ENCODE data around the gene TRAF5. TPM values are rescaled to one million over a fixed set of nuclear protein-coding genes. Genes with fewer than 3 reads are reported as not detected.
"Not testable (repeated sequence)": the region's sequence is repeated elsewhere in the genome, so short reads cannot be mapped to it uniquely, and the experiment has no call there.

TRAF5 gene
- total RNA-seq, 1 experiment from 2014 or later, result 15.2 TPM

DNA sequence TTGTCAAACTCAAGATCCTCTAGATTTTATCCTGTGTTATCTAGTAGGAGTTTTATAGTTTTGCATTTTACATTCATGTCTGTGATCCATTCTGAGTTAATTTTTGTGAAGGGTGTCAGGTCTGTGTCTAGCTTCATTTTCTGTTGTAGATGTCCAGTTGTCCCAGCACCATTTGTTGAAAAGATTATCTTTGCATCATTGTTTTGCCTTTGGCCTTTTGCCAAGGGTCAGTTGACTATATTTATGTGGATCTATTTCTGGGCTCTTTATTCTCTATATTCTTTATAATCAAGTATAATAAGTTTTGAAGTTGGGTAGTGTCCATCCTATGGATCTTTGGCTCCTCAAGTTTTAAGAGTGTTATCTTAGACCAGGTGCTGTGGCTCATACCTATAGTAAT, 21.9 kb downstream of the TRAF5 start:
- H3K27ac ChIP-seq, result no peak overlapping the region
- no peak for DNase-seq
- 0 out of 2 replicates have a peak, but pooled peaks cover 2% of the 10 kb centered on the region for H3K36me3 ChIP-seq
- H3K4me3 ChIP-seq, result no peak overlapping the region
- no peaks in the 10 kb centered on the region for H3K27me3 ChIP-seq
- H3K9me3 ChIP-seq (replicated peaks), result peaks cover 3% of the 10 kb centered on the region; the same call in 1 of the 2 replicates
- H3K4me1 ChIP-seq, result peaks cover 5% of the 10 kb centered on the region

GRCh38 chr1:211349741-211350140, 23.1 kb downstream of the TRAF5 start:
- no peak overlapping the region for H3K4me3 ChIP-seq
- H3K4me1 ChIP-seq, result peaks cover 5% of the 10 kb centered on the region
- H3K36me3 ChIP-seq, result 0 out of 2 replicates have a peak, but pooled peaks cover 3% of the 10 kb centered on the region
- no peak overlapping the region for H3K27ac ChIP-seq
- peaks cover 3% of the 10 kb centered on the region; the same call in 1 of the 2 replicates for H3K9me3 ChIP-seq (replicated peaks)
- no peak for DNase-seq
- H3K27me3 ChIP-seq, result no peaks in the 10 kb centered on the region

DNA sequence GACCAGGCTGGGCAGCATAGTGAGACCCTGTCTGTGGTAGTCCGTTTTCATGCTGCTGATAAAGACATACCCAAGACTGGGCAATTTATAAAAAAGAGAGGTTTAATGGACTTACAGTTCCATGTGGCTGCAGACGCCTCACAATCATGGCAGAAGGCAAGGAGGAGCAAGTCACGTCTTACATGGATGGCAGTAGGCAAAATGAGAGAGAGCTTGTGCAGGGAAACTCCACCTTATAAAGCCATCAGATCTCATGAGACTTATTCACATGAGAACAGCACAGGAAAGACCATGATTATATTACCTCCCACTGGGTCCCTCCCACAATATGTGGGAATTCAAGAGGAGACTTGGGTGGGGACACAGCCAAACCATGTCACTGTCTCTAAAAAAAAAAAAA, 25.4 kb downstream of the TRAF5 start:
- not testable (repeated sequence) for H3K4me1 ChIP-seq; H3K36me3 ChIP-seq; H3K4me3 ChIP-seq; H3K27ac ChIP-seq; H3K27me3 ChIP-seq; DNase-seq; H3K9me3 ChIP-seq (replicated peaks)

DNA sequence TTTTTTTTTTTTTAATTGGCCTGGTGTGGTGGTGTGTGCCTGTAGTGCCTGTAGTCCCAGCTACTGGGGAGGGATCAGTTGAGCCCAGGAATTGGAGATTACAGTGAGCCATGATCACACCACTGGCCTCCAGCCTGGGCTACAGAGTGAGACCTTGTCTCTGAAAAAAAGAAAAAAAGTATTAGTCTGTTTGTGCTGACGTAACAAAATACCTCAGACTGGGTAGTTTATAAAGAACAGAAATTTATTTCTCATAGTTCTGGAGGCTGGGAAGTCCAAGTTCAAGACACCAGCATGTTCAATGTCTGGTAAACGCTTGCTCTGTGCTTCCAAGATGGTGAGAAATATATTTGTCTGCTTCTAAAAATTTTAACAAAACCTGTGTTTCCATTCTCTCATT, 25.8 kb downstream of the TRAF5 start:
- Histone ChIP-seq H3K9me3 (replicated peaks) (peaks cover 3% of the 10 kb centered on the region; the same call in 1 of the 2 replicates), H3K4me1 (no peaks in the 10 kb centered on the region), H3K27ac (no peak overlapping the region), H3K36me3 (0 out of 2 replicates have a peak, but pooled peaks cover 3% of the 10 kb centered on the region), H3K27me3 (no peaks in the 10 kb centered on the region), H3K4me3 (no peak overlapping the region)
- DNase-seq, result no peak

GRCh38 chr1:211352985-211353515, 26.4 kb downstream of the TRAF5 start:
- H3K27me3 ChIP-seq, result no peaks in the 10 kb centered on the region
- 0 out of 2 replicates have a peak, but pooled peaks cover 3% of the 10 kb centered on the region for H3K36me3 ChIP-seq
- no peak overlapping the region for H3K27ac ChIP-seq

DNA sequence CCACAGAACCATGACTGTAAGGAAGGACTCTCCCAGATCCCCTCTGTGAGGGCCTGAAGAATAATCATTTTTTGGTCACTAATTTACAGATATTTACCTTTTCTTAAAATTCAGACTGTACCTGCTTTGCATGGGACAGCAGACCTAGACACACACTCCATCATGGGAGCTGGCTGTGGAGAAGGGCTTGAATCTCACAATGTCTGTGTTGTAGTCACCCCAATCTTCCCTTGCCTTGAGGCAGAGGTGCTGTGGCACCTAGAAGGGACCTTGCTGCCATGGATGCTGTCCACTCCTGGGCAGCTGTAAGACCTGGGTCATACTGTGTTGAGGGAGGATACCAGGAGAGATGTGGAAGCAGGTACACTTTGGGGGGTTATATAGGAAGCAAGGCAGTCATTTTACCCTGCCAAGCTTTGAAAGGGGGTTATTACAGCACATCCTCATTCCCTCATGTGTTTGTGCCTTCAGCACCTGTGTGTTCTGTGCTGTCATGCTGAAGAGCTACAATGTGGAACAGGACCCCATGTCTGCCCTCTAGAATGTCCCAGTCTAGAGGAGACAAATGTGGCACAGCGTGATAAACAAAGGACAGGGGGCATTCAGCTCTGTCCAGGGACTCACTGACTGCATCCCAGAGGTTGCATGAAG, 27.1 kb downstream of the TRAF5 start:
- DNase-seq, result no peak
- no peak overlapping the region for H3K4me3 ChIP-seq
- no peaks in the 10 kb centered on the region for H3K27me3 ChIP-seq
- no peak overlapping the region for H3K27ac ChIP-seq
- H3K36me3 ChIP-seq, result 0 out of 2 replicates have a peak, but pooled peaks cover 3% of the 10 kb centered on the region
- no peaks in the 10 kb centered on the region for H3K4me1 ChIP-seq
- H3K9me3 ChIP-seq (replicated peaks), result peaks cover 3% of the 10 kb centered on the region; the same call in 1 of the 2 replicates

More at GRCh38 chr1:211352985-211353515, 26.4 kb downstream of the TRAF5 start:
- Histone ChIP-seq H3K9me3 (replicated peaks) (peaks cover 3% of the 10 kb centered on the region; the same call in 1 of the 2 replicates), H3K4me1 (no peaks in the 10 kb centered on the region), H3K4me3 (no peak overlapping the region)
- DNase-seq, result peak; percentile 43 to 70

GRCh38 chr1:211355873-211356272, 29.2 kb downstream of the TRAF5 start:
- Histone ChIP-seq H3K36me3 (0 out of 2 replicates have a peak, but pooled peaks cover 3% of the 10 kb centered on the region), H3K27me3 (no peaks in the 10 kb centered on the region), H3K4me3 (no peak overlapping the region), H3K27ac (no peak overlapping the region), H3K4me1 (no peaks in the 10 kb centered on the region), H3K9me3 (replicated peaks) (peaks cover 3% of the 10 kb centered on the region; the same call in 1 of the 2 replicates)
- DNase-seq, result no peak

GRCh38 chr1:211356723-211357407, 30.2 kb downstream of the TRAF5 start:
- DNase-seq, result no peak
- Histone ChIP-seq H3K36me3 (peaks cover 6% of the 10 kb centered on the region; the same call in 1 of the 2 replicates), H3K9me3 (replicated peaks) (peaks cover 3% of the 10 kb centered on the region; the same call in 1 of the 2 replicates), H3K4me3 (no peak overlapping the region), H3K27me3 (no peaks in the 10 kb centered on the region), H3K4me1 (no peaks in the 10 kb centered on the region), H3K27ac (no peak overlapping the region)

- Histone ChIP-seq H3K36me3 (peaks cover 5% of the 10 kb centered on the region), H3K27me3 (no peaks in the 10 kb centered on the region), H3K9me3 (replicated peaks) (no peaks in the 10 kb centered on the region), H3K4me1 (no peaks in the 10 kb centered on the region), H3K27ac (no peak overlapping the region), H3K4me3 (no peak overlapping the region)
- no peak for DNase-seq
These were observed 32.1 kb downstream of the TRAF5 start for GRCh38 chr1:211358685-211359084.

- Histone ChIP-seq H3K4me3 (no peak overlapping the region), H3K27ac (no peak overlapping the region), H3K36me3 (peaks cover 5% of the 10 kb centered on the region), H3K9me3 (replicated peaks) (no peaks in the 10 kb centered on the region), H3K4me1 (no peaks in the 10 kb centered on the region), H3K27me3 (no peaks in the 10 kb centered on the region)
- DNase-seq, result no peak
These were observed 33.2 kb downstream of the TRAF5 start for GRCh38 chr1:211359876-211360275.

DNA sequence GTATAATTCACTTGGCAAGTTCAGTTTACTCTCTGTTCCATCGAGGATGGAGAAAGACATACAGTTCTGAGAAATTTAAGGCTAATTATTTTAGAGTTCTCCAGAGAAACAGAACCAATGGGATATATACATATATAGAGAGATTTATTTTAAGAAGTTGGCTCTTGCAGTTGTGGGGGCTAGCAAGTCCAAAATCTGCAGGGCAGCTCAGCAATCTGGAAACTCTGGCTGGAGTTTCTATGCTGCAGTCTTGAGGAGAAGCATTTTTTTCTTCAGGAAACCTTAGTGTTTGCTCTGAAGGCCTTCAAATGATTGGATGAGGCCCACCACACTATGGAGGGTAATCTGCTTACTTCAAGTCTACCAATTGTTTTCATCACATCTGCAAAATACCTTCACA, 34.6 kb downstream of the TRAF5 start:
- Histone ChIP-seq H3K9me3 (replicated peaks) (no peaks in the 10 kb centered on the region), H3K4me3 (no peak overlapping the region), H3K27me3 (no peaks in the 10 kb centered on the region), H3K36me3 (peaks cover 5% of the 10 kb centered on the region), H3K4me1 (no peaks in the 10 kb centered on the region), H3K27ac (no peak overlapping the region)
- DNase-seq, result no peak

GRCh38 chr1:211369640-211370039, 43.0 kb downstream of the TRAF5 start:
- peaks cover 4% of the 10 kb centered on the region; the same call in 1 of the 2 replicates for H3K4me1 ChIP-seq
- DNase-seq, result no peak
- no peak overlapping the region for H3K27ac ChIP-seq
- no peaks in the 10 kb centered on the region for H3K27me3 ChIP-seq
- no peaks in the 10 kb centered on the region for H3K36me3 ChIP-seq
- H3K4me3 ChIP-seq, result no peak overlapping the region
- H3K9me3 ChIP-seq (replicated peaks), result no peaks in the 10 kb centered on the region

DNA sequence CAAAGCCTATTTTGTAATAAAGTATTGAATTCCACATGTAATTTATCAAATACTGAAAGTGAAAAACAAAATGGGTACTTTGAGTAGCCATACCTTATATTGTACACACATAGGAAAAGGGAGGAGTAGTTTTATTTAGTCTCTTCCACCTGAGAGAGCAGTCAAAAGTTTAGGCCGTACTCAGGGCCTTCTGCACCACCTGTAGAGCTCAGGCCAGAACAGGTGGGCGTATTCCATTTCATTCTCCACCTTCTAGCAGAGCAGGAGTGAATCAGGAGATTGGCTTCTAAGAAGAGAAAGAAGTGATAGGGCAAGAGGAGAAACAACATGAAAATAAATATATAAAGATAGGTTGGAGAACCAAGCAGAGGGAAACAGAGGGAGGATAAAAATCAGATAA, 44.0 kb downstream of the TRAF5 start:
- Histone ChIP-seq H3K36me3 (no peaks in the 10 kb centered on the region), H3K4me3 (no peak overlapping the region), H3K27me3 (no peaks in the 10 kb centered on the region), H3K9me3 (replicated peaks) (no peaks in the 10 kb centered on the region), H3K27ac (no peak overlapping the region), H3K4me1 (peaks cover 4% of the 10 kb centered on the region; the same call in 1 of the 2 replicates)
- DNase-seq, result no peak

DNA sequence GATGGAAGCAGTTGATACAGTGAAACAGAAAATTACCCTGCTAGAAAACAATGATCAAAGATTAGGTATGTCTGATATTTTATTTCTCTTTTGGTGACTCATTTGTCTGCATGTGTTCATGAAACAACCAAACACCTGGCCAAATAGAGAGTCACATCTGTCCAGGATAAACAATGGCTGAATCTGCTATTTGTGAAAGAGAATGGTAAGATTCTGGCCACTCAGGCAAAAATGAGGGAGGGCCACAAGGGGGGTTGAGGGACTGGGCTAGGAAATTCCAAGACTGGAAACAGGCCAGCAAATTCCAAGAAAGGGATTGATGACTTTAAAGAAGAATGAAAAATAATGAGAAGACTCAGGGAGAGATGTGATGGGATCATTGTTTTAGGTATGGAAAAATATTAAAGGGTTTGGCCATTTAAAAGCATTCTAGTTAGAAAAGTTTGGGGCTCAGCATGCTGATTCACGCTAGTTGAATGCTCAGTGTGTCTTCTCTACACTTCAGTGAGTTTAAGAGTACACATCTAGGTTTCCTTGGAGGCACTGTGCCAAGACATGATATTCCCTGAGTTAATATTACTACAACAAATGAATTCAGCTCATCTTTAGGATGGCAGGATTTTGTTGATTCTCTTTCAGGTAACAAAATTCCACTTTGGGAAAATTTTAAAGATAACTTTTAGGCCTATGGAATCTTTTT, 44.9 kb downstream of the TRAF5 start:
- no peak for DNase-seq
- no peaks in the 10 kb centered on the region for H3K9me3 ChIP-seq (replicated peaks)
- H3K4me3 ChIP-seq, result no peak overlapping the region
- H3K36me3 ChIP-seq, result no peaks in the 10 kb centered on the region
- H3K27ac ChIP-seq, result no peak overlapping the region
- H3K27me3 ChIP-seq, result no peaks in the 10 kb centered on the region
- H3K4me1 ChIP-seq, result peaks cover 4% of the 10 kb centered on the region; the same call in 1 of the 2 replicates
